Measurements from ENCODE around the gene FAM222B.
"Not testable (repeated sequence)": the region's sequence is repeated elsewhere in the genome, so short reads cannot be mapped to it uniquely, and the experiment has no call there.

The FAM222B gene

GRCh38 chr17:28881533-28882056, 39.0 kb upstream of the FAM222B start:
- TF ChIP-seq MYC (IDR thresholded peaks at IDR 0.05; ENCODE audit: low read depth, low read length) (no peak), POLR2A (IDR thresholded peaks at IDR 0.05; ENCODE audit: extremely low read depth, insufficient read length) (no peak), CTCF (IDR thresholded peaks at IDR 0.05; ENCODE audit: low read depth, low read length) (no peak), MAX (IDR thresholded peaks at IDR 0.05; ENCODE audit: low read depth, low read length) (no peak)
- no peak for DNase-seq (ENCODE audit: low read depth)
- no peak overlapping the region for H3K4me3 ChIP-seq (ENCODE audit: low read depth, low read length)

GRCh38 chr17:28880572-28880945, 38.0 kb upstream of the FAM222B start:
- no peak for TF ChIP-seq POLR2A (IDR thresholded peaks at IDR 0.05; ENCODE audit: extremely low read depth, insufficient read length)
- no peak overlapping the region for H3K4me3 ChIP-seq (ENCODE audit: low read depth, low read length)
- no peak for DNase-seq (ENCODE audit: low read depth)

GRCh38 chr17:28879886-28880571, 37.4 kb upstream of the FAM222B start:
- no peak for DNase-seq (ENCODE audit: low read depth)
- H3K4me3 ChIP-seq (ENCODE audit: low read depth, low read length), result no peak overlapping the region
- TF ChIP-seq POLR2A (IDR thresholded peaks at IDR 0.05; ENCODE audit: extremely low read depth, insufficient read length) (no peak), CTCF (IDR thresholded peaks at IDR 0.05; ENCODE audit: low read depth, low read length) (no peak), MAX (IDR thresholded peaks at IDR 0.05; ENCODE audit: low read depth, low read length) (no peak), MYC (IDR thresholded peaks at IDR 0.05; ENCODE audit: low read depth, low read length) (no peak)

GRCh38 chr17:28878981-28879380, 36.4 kb upstream of the FAM222B start:
- no peak for TF ChIP-seq POLR2A (IDR thresholded peaks at IDR 0.05; ENCODE audit: extremely low read depth, insufficient read length)
- no peak for TF ChIP-seq CTCF (IDR thresholded peaks at IDR 0.05; ENCODE audit: low read depth, low read length)
- TF ChIP-seq MYC (IDR thresholded peaks at IDR 0.05; ENCODE audit: low read depth, low read length), result no peak
- TF ChIP-seq MAX (IDR thresholded peaks at IDR 0.05; ENCODE audit: low read depth, low read length), result no peak
- no peak overlapping the region for H3K4me3 ChIP-seq (ENCODE audit: low read depth, low read length)
- DNase-seq (ENCODE audit: low read depth), result peak; percentile 31

GRCh38 chr17:28878158-28878910, 35.7 kb upstream of the FAM222B start:
- DNase-seq (ENCODE audit: low read depth), result no peak
- H3K4me3 ChIP-seq (ENCODE audit: low read depth, low read length), result no peak overlapping the region
- no peak for TF ChIP-seq CTCF (IDR thresholded peaks at IDR 0.05; ENCODE audit: low read depth, low read length)
- TF ChIP-seq MAX (IDR thresholded peaks at IDR 0.05; ENCODE audit: low read depth, low read length), result no peak
- no peak for TF ChIP-seq MYC (IDR thresholded peaks at IDR 0.05; ENCODE audit: low read depth, low read length)
- no peak for TF ChIP-seq POLR2A (IDR thresholded peaks at IDR 0.05; ENCODE audit: extremely low read depth, insufficient read length)

- H3K4me3 ChIP-seq (ENCODE audit: low read depth, low read length); DNase-seq (ENCODE audit: low read depth): not testable (repeated sequence)
These were observed 34.6 kb upstream of the FAM222B start for GRCh38 chr17:28877150-28877711.
